ENCODE results near the gene GLI2.

Gene GLI2

GRCh38 chr2:120770176-120770575 is 34.5 kb downstream of the GLI2 start:
- Histone ChIP-seq H3K36me3 (ENCODE audit: control insufficient read depth, insufficient read depth, low read length) (no peaks in the 10 kb centered on the region), H3K4me3 (ENCODE audit: insufficient read depth, low read depth, low read length, poor library complexity, severe bottlenecking) (no peak overlapping the region), H3K9me3 (ENCODE audit: control insufficient read depth, low read length) (no peaks in the 10 kb centered on the region), H3K27me3 (replicated peaks; ENCODE audit: control insufficient read depth, insufficient read depth, low read length, poor library complexity, severe bottlenecking) (peaks cover 3% of the 10 kb centered on the region), H3K27ac (ENCODE audit: insufficient read depth, low read length, poor library complexity, severe bottlenecking) (no peak overlapping the region), H3K4me1 (ENCODE audit: control insufficient read depth, insufficient read depth, low read length, poor library complexity, severe bottlenecking) (no peaks in the 10 kb centered on the region)
- no peak for DNase-seq

- Histone ChIP-seq H3K4me3 (ENCODE audit: insufficient read depth, low read depth, low read length, poor library complexity, severe bottlenecking) (no peak overlapping the region), H3K9me3 (ENCODE audit: control insufficient read depth, low read length) (no peaks in the 10 kb centered on the region), H3K27me3 (replicated peaks; ENCODE audit: control insufficient read depth, insufficient read depth, low read length, poor library complexity, severe bottlenecking) (peaks cover 3% of the 10 kb centered on the region), H3K36me3 (ENCODE audit: control insufficient read depth, insufficient read depth, low read length) (no peaks in the 10 kb centered on the region), H3K4me1 (ENCODE audit: control insufficient read depth, insufficient read depth, low read length, poor library complexity, severe bottlenecking) (no peaks in the 10 kb centered on the region), H3K27ac (ENCODE audit: insufficient read depth, low read length, poor library complexity, severe bottlenecking) (no peak overlapping the region)
- no peak for DNase-seq
Observed at GRCh38 chr2:120770641-120771040, 35.0 kb downstream of the GLI2 start.

- no peaks in the 10 kb centered on the region for H3K9me3 ChIP-seq (ENCODE audit: control insufficient read depth, low read length)
- no peak for DNase-seq
- no peak overlapping the region for H3K27ac ChIP-seq (ENCODE audit: insufficient read depth, low read length, poor library complexity, severe bottlenecking)
- no peaks in the 10 kb centered on the region for H3K4me1 ChIP-seq (ENCODE audit: control insufficient read depth, insufficient read depth, low read length, poor library complexity, severe bottlenecking)
- no peak overlapping the region for H3K4me3 ChIP-seq (ENCODE audit: insufficient read depth, low read depth, low read length, poor library complexity, severe bottlenecking)
- H3K27me3 ChIP-seq (replicated peaks; ENCODE audit: control insufficient read depth, insufficient read depth, low read length, poor library complexity, severe bottlenecking) = peaks cover 3% of the 10 kb centered on the region
- H3K36me3 ChIP-seq (ENCODE audit: control insufficient read depth, insufficient read depth, low read length) = no peaks in the 10 kb centered on the region
Observed at GRCh38 chr2:120771111-120771780, 35.6 kb downstream of the GLI2 start.

GRCh38 chr2:120771781-120772208 is 36.1 kb downstream of the GLI2 start:
- no peak for DNase-seq
- no peak overlapping the region for H3K27ac ChIP-seq (ENCODE audit: insufficient read depth, low read length, poor library complexity, severe bottlenecking)
- H3K4me1 ChIP-seq (ENCODE audit: control insufficient read depth, insufficient read depth, low read length, poor library complexity, severe bottlenecking) = no peaks in the 10 kb centered on the region
- H3K36me3 ChIP-seq (ENCODE audit: control insufficient read depth, insufficient read depth, low read length) = no peaks in the 10 kb centered on the region
- H3K4me3 ChIP-seq (ENCODE audit: insufficient read depth, low read depth, low read length, poor library complexity, severe bottlenecking) = no peak overlapping the region
- peaks cover 3% of the 10 kb centered on the region for H3K27me3 ChIP-seq (replicated peaks; ENCODE audit: control insufficient read depth, insufficient read depth, low read length, poor library complexity, severe bottlenecking)
- H3K9me3 ChIP-seq (ENCODE audit: control insufficient read depth, low read length) = no peaks in the 10 kb centered on the region

GRCh38 chr2:120772261-120772660 is 36.6 kb downstream of the GLI2 start:
- Histone ChIP-seq H3K4me1 (ENCODE audit: control insufficient read depth, insufficient read depth, low read length, poor library complexity, severe bottlenecking) (no peaks in the 10 kb centered on the region), H3K9me3 (ENCODE audit: control insufficient read depth, low read length) (no peaks in the 10 kb centered on the region), H3K36me3 (ENCODE audit: control insufficient read depth, insufficient read depth, low read length) (no peaks in the 10 kb centered on the region), H3K4me3 (ENCODE audit: insufficient read depth, low read depth, low read length, poor library complexity, severe bottlenecking) (no peak overlapping the region), H3K27ac (ENCODE audit: insufficient read depth, low read length, poor library complexity, severe bottlenecking) (no peak overlapping the region), H3K27me3 (replicated peaks; ENCODE audit: control insufficient read depth, insufficient read depth, low read length, poor library complexity, severe bottlenecking) (peaks cover 3% of the 10 kb centered on the region)
- DNase-seq = no peak

- no peak for DNase-seq
- H3K9me3 ChIP-seq (ENCODE audit: control insufficient read depth, low read length) = no peaks in the 10 kb centered on the region
- H3K4me1 ChIP-seq (ENCODE audit: control insufficient read depth, insufficient read depth, low read length, poor library complexity, severe bottlenecking) = no peaks in the 10 kb centered on the region
- H3K4me3 ChIP-seq (ENCODE audit: insufficient read depth, low read depth, low read length, poor library complexity, severe bottlenecking) = no peak overlapping the region
- no peaks in the 10 kb centered on the region for H3K36me3 ChIP-seq (ENCODE audit: control insufficient read depth, insufficient read depth, low read length)
- H3K27me3 ChIP-seq (replicated peaks; ENCODE audit: control insufficient read depth, insufficient read depth, low read length, poor library complexity, severe bottlenecking) = peaks cover 3% of the 10 kb centered on the region
- H3K27ac ChIP-seq (ENCODE audit: insufficient read depth, low read length, poor library complexity, severe bottlenecking) = no peak overlapping the region
Observed at GRCh38 chr2:120773186-120773800, 37.6 kb downstream of the GLI2 start.

- Histone ChIP-seq H3K4me1 (ENCODE audit: control insufficient read depth, insufficient read depth, low read length, poor library complexity, severe bottlenecking) (no peaks in the 10 kb centered on the region), H3K27me3 (replicated peaks; ENCODE audit: control insufficient read depth, insufficient read depth, low read length, poor library complexity, severe bottlenecking) (peaks cover 3% of the 10 kb centered on the region), H3K36me3 (ENCODE audit: control insufficient read depth, insufficient read depth, low read length) (no peaks in the 10 kb centered on the region), H3K4me3 (ENCODE audit: insufficient read depth, low read depth, low read length, poor library complexity, severe bottlenecking) (no peak overlapping the region), H3K27ac (ENCODE audit: insufficient read depth, low read length, poor library complexity, severe bottlenecking) (no peak overlapping the region), H3K9me3 (ENCODE audit: control insufficient read depth, low read length) (no peaks in the 10 kb centered on the region)
- DNase-seq = no peak
Observed at GRCh38 chr2:120774557-120775160, 39.0 kb downstream of the GLI2 start.

GRCh38 chr2:120775194-120775593 is 39.5 kb downstream of the GLI2 start:
- no peaks in the 10 kb centered on the region for H3K36me3 ChIP-seq (ENCODE audit: control insufficient read depth, insufficient read depth, low read length)
- no peaks in the 10 kb centered on the region for H3K4me1 ChIP-seq (ENCODE audit: control insufficient read depth, insufficient read depth, low read length, poor library complexity, severe bottlenecking)
- DNase-seq = no peak
- H3K4me3 ChIP-seq (ENCODE audit: insufficient read depth, low read depth, low read length, poor library complexity, severe bottlenecking) = no peak overlapping the region
- peaks cover 3% of the 10 kb centered on the region for H3K27me3 ChIP-seq (replicated peaks; ENCODE audit: control insufficient read depth, insufficient read depth, low read length, poor library complexity, severe bottlenecking)
- no peak overlapping the region for H3K27ac ChIP-seq (ENCODE audit: insufficient read depth, low read length, poor library complexity, severe bottlenecking)
- no peaks in the 10 kb centered on the region for H3K9me3 ChIP-seq (ENCODE audit: control insufficient read depth, low read length)

- H3K36me3 ChIP-seq (ENCODE audit: control insufficient read depth, insufficient read depth, low read length) = no peaks in the 10 kb centered on the region
- H3K9me3 ChIP-seq (ENCODE audit: control insufficient read depth, low read length) = no peaks in the 10 kb centered on the region
- peaks cover 3% of the 10 kb centered on the region for H3K27me3 ChIP-seq (replicated peaks; ENCODE audit: control insufficient read depth, insufficient read depth, low read length, poor library complexity, severe bottlenecking)
- no peaks in the 10 kb centered on the region for H3K4me1 ChIP-seq (ENCODE audit: control insufficient read depth, insufficient read depth, low read length, poor library complexity, severe bottlenecking)
- no peak overlapping the region for H3K27ac ChIP-seq (ENCODE audit: insufficient read depth, low read length, poor library complexity, severe bottlenecking)
- no peak overlapping the region for H3K4me3 ChIP-seq (ENCODE audit: insufficient read depth, low read depth, low read length, poor library complexity, severe bottlenecking)
- DNase-seq = no peak
Observed at GRCh38 chr2:120775801-120776589, 40.3 kb downstream of the GLI2 start.

- no peak for DNase-seq
- Histone ChIP-seq H3K27ac (ENCODE audit: insufficient read depth, low read length, poor library complexity, severe bottlenecking) (no peak overlapping the region), H3K9me3 (ENCODE audit: control insufficient read depth, low read length) (no peaks in the 10 kb centered on the region), H3K36me3 (ENCODE audit: control insufficient read depth, insufficient read depth, low read length) (no peaks in the 10 kb centered on the region), H3K4me1 (ENCODE audit: control insufficient read depth, insufficient read depth, low read length, poor library complexity, severe bottlenecking) (no peaks in the 10 kb centered on the region), H3K27me3 (replicated peaks; ENCODE audit: control insufficient read depth, insufficient read depth, low read length, poor library complexity, severe bottlenecking) (no peaks in the 10 kb centered on the region), H3K4me3 (ENCODE audit: insufficient read depth, low read depth, low read length, poor library complexity, severe bottlenecking) (no peak overlapping the region)
Observed at GRCh38 chr2:120776649-120777048, 41.0 kb downstream of the GLI2 start.
